Ureter (tissue), 1 donor: ENCODE results near the gene BCL2L11. TPM values are rescaled to one million over a fixed set of nuclear protein-coding genes. Genes with fewer than 3 reads are reported as not detected.
"Not testable (repeated sequence)": the region's sequence is repeated elsewhere in the genome, so short reads cannot be mapped to it uniquely, and the experiment has no call there.

Experiments used
- DNase-seq: peaks from one replicate; pipeline ENCODE4 v3.0.0-alpha.2; 2020; ENCODE audit warnings: low spot score
- total RNA-seq: library from RNA; stranded (reverse); gene quantifications from one replicate; pipeline ENCODE4 v1.2.4, GENCODE V29; 2023
- donor health status: DM: yes; HTN: yes; CAD: no.

BCL2L11 gene, protein sequence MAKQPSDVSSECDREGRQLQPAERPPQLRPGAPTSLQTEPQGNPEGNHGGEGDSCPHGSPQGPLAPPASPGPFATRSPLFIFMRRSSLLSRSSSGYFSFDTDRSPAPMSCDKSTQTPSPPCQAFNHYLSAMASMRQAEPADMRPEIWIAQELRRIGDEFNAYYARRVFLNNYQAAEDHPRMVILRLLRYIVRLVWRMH
- 18.3 TPM for total RNA-seq

DNA sequence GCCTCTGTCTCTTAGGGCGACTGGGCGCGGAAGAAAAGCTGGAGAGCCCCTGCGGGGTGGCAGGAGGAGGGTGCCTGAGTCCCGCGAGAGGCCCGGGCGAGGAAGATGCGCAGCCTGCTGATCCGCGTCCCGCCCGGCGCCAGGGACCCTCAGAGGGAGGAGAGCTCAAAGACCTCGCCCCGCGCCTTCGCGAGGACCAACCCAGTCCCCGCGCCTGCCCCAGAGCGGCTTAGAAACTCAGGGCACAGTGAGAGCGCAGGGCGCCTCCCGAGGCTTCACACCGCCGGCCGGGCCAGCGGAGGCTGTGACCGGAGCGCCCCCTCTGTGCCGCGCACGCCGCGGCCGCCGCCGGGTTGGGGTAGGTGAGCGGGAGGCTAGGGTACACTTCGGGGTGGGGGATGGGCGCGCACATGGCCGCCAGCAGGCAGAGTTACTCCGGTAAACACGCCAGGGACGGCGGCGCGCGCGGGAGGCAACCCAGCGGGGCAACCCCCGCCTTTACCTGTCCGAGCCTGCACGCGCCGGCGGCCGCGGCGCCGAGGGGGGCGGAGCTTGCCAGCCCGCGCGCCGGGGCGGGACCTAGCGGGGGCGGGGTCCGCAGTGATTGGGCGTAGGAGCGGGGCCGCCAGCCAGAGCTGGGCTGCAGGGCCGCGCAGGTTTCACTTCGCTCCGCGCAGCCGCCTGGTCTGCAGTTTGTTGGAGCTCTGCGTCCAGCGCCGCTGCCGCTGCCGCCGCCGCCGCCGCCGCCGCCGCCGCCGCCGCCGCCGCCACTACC is at the start of gene BCL2L11:
TSS of gene BCL2L11 (plus strand) at position 662 of the 775 bp plus-strand sequence. CDS start 2,832 bp downstream, outside the sequence.
- peak; percentile 93 for DNase-seq

DNA sequence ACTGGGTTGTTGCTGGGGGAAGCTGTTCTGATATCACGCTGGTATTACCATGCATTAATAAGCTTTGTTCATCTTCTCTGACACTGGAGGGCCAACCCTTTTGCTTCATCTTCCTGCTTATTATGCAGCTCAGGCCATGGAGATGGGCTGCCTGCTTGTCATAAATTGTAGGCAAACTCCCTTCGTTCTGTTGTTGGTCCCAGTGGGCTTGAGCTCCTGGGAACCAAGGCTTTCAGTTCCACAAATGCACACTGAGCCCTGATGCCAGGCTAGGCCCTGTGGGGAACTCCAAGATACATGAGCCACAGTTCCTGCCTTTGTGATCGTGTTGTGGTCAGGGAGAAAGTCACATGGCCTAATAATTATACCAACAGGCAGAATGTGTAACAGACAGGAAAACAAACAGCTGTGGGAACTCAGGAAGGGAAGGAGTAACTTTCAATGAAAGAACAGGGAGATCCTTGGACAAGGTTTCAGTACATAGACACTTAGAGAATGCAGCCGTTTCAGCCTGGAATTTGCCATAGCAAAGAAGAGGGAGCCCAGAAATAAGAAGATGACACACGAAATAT is 49.0 kb upstream of the BCL2L11 start:
- no peak for DNase-seq

DNA sequence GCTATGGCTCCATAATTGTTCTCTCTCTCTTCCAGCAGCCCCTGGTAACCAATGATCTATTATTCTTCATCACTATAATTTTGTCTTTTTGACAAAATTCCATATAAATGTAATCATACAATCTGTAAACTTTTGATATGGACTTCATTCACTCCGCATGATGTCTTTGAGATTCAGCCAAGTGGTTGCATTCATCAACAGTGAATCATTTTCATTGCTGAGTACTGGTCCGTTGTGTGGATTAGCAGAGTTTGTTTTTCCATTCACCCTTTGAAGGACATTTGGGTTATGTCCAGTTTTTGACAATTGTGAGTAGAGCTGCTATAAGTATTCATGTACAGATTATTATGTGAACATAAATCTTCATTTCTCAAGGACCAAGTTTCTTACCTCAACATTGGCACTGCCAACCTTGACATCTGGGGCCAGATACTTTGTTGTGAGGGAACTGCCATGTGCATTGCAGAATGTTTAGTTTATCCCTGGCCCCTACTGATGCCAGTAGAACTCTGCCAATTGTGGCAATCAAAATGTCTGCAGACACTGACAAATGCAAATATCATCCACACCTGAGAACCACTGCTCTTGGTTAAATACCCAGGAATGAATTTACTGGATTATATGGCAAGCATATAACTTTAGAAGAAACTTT is 48.4 kb upstream of the BCL2L11 start:
- no peak for DNase-seq

DNA sequence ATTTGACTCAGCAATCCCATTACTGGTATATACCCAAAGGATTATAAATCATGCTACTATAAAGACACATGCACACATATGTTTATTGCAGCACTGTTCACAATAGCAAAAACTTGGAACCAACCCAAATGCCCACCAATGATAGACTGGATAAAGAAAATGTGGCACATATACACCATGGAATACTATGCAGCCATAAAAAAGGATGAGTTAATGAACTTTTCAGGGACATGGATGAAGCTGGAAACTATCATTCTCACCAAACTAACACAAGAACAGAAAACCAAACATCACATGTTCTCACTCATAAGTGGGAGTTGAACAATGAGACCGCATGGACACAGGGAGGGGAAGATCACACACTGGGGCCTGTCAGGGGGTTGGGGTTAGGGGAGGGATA is 38.1 kb upstream of the BCL2L11 start:
- not testable (repeated sequence) for DNase-seq

DNA sequence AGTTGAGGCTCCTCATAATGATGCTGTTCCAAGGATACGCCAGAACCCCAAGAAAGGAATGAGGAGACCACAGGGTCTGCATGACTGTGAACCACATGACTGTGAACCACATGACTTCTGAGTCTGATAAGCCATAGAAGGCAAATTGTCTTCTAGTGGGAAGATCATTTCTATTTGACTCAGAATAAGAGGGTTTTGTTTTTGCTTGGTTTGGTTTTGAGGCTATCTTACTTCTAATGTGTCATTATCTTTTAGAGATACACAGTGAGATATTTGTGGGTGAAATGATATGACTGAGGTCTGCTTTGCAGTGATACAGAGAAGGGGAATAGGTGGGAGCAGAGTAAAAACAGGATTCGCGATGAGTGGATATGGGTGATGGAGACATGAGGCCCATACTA is 28.9 kb upstream of the BCL2L11 start:
- DNase-seq: no peak

DNA sequence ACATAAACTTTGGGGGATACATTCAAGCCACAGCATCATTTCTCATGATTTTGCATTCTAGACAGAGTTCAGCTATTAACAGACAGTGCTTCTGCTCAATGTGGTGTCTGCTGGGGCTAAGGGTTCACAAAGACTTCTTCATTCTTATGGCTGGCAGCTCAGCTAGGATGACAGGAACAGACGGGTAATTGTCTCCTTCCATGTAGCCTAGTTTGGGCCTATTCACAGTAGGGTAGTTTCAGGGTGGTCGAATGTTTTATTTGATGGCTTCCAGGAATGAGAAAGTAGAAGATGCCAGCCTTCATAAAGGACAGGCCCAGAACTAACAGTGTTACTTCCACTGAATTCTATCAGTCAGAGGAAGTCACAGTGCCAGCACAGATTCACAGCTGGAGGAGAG is 26.0 kb upstream of the BCL2L11 start:
- DNase-seq: no peak

DNA sequence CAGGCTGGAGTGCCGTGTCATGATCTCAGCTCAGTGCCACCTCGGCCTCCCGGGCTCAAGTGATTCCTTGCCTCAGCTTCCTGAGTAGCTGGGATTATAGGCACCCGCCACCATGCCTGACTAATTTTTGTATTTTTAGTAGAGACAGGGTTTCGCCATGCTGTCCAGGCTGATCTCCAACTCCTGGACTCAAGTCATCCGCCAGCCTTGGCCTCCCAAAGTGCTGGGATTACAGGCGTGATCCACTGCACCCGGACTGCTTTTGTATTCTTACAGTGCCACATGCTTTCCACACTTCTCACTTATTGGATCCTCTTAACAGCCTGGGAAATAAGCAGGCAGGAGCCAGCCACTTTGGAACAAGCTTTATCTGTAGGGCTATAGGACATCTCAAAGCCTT is 25.3 kb upstream of the BCL2L11 start:
- DNase-seq: no peak

DNA sequence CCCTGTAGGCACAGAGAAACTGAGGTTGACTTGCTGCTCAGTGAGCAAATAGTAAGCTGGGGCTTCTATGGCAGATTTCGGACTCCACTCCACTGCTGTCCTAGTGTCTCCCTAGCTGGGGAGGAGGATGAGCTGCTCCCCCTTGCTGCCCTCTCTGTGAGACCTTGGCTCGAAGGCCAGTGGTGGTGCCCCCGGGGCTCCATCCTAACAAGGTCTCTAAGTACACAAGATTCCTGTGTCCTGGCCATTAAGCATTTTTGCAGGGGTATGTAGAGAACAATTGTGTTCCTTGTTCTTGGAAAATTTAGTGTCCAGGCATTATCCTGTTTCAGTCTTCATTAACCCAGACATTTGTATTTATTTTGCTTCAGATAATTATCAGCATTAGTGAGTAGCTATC is 21.3 kb upstream of the BCL2L11 start:
- DNase-seq: no peak

DNA sequence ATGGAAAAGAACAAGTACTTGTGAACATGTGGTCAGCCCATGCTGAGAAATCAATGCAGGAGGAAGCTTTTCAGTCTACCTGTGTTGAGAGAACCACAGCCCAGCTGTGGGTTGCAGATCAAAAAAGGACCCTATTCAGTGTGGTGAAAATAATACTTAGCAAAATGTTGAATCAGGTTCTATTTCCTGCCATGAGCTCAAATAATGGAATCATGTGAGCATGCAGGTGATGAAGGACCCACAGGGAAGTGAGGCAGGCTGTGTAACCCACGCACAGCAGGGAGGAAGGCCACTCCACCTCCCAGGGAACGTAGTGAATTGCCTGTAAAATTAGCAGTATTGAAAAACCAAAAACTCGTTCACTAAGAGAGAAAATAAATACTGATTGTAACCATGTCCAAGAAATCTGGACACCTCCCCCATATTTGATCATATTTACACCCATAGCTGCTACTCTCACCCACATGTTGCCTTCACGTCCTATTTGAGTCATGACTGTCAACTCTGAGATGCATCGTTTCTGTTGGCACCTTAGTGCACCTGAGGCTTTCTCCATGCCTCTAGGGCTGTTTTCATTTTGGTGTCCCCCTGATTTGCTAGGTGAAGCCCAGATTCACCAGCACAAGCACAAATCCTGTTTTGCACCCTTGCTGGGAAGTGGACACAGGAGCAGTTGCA is 20.5 kb upstream of the BCL2L11 start:
- no peak for DNase-seq

DNA sequence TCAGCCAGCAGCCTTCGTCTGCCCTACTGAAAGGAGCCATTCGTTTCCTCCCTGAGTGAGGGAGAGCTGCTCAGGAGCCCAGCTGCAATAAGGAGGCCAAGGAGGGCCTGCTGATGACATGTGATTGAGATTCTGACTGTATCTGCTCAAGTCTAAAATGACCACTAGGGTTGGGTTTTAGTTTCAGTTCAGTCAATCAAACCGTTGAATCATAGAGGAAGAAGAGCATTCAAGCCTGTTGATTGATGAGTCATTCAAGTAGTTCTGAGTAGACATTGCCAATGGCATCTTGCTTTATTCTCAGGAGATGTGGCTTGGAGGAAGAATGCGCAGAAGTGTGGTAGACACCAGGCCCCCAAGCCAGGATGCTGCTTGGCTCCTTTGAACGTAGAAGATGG is 19.9 kb upstream of the BCL2L11 start:
- DNase-seq: no peak

DNA sequence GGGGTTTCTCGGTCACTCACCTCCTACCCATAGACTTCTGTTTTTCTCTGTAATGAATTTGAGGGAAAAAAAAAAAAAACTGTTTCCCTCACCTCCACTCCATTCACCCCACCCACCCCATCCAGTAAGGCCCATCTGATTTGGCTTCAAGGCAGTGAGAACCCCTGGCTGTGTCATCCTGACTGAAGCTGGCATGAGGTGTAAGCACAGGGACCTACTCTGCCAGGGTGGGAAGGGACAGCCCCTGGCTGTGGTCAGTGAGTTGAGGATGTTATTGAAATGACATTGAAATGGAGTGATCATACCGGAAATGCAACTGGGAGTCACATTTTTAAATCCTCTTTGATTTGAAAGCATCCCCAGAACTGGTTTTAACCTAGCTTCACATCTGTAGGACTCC is 19.1 kb upstream of the BCL2L11 start:
- DNase-seq: no peak

DNA sequence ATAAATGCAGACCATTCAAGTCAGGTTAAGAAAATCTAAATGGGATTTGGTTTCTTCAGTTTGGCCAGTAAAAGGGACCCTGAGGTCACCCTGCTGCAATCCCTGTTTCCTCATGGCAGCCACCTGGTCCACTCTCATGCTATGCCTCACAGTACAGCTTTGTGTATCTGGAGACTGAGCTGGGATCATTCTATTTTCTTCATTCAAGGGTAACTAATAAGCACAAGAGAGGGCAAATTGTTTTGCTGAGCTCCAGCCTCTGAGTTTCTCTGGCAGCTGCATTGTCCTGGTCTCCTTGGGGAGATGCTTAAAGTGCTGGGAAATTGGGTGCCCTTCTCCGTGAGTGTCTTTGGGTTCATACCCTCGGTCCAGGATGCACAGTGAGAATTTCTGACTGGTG is 18.5 kb upstream of the BCL2L11 start:
- no peak for DNase-seq

DNA sequence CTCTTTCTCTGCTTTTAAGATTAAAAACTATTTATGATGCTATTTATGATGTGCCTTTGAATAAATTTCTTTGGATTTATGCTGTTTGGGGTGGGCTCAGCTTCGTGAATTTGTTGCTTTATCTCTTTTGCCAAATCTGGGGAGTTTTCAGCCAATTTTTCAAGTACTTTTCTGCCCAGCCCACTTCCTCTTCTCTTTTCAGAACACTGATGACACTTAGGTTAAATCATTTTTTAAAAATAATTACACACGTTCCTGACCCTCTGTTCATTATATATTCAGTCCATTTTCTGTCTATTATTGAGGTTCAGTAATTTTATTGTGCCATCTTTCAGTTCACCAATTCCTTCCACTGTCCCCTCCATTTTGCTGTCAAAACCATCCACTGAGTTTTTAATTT is 14.8 kb upstream of the BCL2L11 start:
- no peak for DNase-seq

DNA sequence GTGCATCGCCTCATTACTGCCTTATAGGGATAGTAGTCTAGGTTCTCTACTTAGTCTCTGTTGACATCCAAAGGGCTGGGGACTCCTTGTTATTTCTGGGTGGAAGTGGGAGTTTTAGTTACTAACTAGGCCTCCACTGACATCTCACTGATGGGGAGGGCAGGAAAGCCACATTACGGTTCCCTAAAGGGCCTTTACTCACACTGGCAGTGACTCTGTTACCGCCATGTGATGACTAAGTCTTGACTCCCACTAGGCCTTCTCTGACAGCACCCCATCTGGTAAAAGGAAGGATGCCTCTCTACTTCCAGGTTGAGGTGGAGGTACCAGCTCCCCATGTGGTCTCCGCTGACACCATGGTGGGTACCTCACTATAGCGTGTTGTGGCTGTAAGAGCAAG is 14.0 kb upstream of the BCL2L11 start:
- DNase-seq: no peak

DNA sequence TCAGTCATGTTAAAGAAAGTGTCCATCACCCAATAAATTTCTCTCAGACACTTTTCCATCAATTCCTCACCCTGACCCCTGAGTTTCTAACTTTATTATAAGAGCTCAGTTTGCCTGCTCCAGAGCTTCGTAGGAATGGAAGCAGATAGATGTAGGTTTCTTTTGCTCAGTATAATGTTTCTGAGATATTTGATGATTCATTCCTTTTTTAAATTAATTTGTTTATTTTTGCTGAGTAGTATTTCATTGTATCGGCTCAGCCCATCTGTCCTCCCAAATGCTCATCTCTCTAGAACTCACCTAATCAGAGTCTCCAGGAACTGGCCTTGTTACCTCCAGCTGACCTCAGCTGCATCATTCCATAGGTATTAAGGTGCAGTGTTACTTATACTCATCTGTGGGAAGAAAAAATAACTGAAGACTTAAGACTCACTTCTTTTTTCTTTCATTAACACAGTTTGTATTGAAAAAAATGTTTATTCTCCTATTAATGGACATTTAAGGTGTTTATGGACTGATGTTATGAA is 11.9 kb upstream of the BCL2L11 start:
- no peak for DNase-seq

DNA sequence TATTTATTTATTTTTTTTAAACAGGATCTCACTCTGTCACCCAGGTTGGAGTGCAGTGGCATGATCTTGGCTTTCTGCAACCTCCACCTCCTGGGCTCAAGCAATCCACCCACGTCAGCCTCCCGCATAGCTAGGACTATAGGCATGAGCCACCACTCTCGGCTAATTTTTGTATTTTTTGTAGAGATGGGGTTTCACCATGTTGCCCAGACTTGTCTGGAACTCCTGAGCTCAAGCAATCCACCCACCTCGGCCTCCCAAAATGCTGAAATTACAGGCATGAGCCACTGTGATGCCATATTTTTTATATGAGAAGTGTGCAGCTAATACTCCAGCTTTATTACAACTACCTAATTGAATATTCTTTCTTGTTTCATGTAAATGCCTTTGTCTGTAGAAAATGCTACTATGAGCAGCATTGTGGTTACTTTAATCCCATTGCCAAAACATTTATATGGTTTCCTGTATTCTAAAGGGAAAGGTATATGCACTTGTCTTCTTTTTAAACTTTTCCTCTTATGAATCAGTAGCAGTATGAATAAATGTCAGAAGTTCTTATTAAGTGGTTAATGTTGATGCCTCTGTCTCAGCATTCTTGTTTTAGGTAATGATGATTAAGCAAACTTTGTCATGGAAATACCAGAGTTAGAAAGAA is 9.5 kb upstream of the BCL2L11 start:
- no peak for DNase-seq

DNA sequence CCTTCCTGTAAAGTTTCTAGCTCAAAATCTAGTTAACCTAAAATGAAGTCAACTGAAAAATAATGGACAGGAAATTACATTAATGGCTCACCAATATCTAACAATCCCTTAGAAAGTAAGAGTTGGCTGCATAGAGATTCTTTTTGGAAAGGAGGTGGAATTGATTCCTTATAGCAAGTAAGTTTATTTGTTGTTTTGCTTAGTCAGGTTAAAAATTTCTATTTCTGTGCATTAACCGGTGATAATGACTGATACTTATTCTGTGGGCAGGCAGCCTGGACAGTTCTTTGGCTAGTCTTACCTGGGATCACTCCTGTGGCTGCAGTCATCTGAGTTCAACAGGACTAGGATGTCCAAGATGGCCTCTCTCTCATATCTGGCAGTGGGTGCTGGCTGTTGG is 6.9 kb upstream of the BCL2L11 start:
- no peak for DNase-seq

DNA sequence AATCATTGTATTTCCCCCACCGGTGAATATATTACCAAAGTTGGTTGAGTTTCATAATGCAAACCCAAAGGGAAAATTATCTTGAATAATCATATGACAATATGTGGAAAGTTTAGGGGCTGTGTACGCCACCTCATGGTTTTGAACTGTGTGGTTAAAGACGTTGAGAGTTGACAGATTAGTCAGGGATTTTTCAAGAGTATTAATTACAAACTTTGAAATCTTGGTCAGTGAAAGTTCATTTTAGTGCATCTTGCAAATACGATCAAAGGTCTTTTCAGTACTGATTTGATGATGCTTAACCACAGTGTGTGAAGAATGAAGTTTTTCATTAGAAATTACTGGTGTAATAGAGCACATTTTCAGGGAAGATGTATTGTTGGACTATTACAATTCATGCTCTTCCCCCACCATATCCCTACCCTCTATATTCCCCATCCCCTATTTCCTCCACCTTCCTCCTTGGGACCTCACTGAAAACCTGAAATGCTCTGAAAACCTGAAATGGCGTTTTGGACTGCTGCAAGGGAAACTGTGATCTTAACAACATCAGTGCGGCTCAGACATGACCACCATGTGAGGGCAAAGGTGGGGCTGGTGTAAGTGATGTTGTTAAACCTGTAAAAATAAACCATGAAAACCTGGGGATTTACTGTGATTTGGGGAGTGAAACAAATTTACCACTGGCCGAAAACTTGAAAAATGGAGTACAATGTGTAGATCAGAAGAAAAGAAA is 4.5 kb upstream of the BCL2L11 start:
- DNase-seq: no peak

DNA sequence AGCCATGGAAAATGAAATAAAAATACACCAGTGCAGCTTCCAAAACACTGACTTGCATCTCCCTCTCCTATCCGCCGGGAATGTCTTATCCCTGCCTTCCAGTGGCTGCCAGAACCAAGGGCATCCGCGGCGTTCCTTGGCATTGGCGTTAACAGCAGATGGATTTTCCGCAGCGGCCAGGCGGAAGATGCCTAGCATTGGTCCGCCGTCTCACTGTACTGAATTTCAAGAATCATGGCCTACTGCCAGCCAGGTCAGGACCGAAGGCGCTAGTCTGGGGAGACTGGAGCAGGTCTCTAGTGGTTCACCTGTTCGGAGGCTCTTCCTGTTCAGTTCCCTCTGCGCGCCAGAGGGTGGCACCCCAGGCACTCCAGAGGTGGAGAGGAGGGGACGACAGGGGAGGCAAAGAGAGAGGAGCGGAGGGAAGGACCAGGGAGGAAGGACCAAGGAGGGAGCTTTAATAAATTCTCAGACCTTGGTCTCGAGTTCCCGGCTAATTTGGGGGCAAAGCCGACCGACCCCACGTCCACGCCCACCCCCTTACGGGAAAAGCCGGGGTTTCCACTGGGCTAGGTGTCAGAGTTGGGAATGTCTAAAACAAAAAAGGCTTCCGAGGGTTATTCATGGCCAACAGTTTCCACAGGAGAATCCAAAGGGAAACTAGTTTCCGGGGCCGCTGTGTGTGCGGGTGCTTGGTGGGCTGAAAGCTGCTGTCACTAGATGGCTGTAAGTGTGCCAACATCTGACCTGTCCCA is 3.7 kb upstream of the BCL2L11 start:
- DNase-seq: peak; percentile 75
